ENCODE results near the gene PTPA.

The PTPA gene

GRCh38 chr9:129110740-129111527 is at the start of gene PTPA, which contains the start of gene CRAT:
Gene PTPA (plus strand): TSS chr9:129111415. CDS start chr9:129111601, 186 bp downstream.
Gene CRAT (minus strand): TSS chr9:129110793. CDS start chr9:129110509, 284 bp downstream.
- peak within 1 kb of the TSS; percentile 88 for H3K27ac ChIP-seq (ENCODE audit: low read depth, low read length)
- peaks cover 29% of the 10 kb centered on the region in 2 donors for H3K4me1 ChIP-seq (ENCODE audit: control insufficient read depth in 1 of 2, insufficient read depth in 2 of 2, low read length in 2 of 2)

GRCh38 chr9:129063061-129063460 is 48.2 kb upstream of the PTPA start:
- no peak overlapping the region for H3K27ac ChIP-seq (ENCODE audit: low read depth, low read length)
- no peak overlapping the region for H3K9ac ChIP-seq (ENCODE audit: low read depth in 1 of 2, low read length in 2 of 2)
- peaks cover 35 to 67% of the 10 kb centered on the region in 2 donors for H3K36me3 ChIP-seq (ENCODE audit: control insufficient read depth in 1 of 2, insufficient read depth in 2 of 2, low read length in 2 of 2)
- H3K9me3 ChIP-seq (ENCODE audit: control insufficient read depth in 1 of 2, low read length in 2 of 2): no peaks in the 10 kb centered on the region
- H3K4me3 ChIP-seq (ENCODE audit: low read depth in 1 of 2, low read length in 2 of 2): no peak overlapping the region
- H3K27me3 ChIP-seq (ENCODE audit: control insufficient read depth in 1 of 2, insufficient read depth in 2 of 2, low read length in 2 of 2): no peaks in the 10 kb centered on the region
- peaks cover under 1 to 3% of the 10 kb centered on the region in 2 donors for H3K4me1 ChIP-seq (ENCODE audit: control insufficient read depth in 1 of 2, insufficient read depth in 2 of 2, low read length in 2 of 2)

More at GRCh38 chr9:129110740-129111527, at the start of gene PTPA, which contains the start of gene CRAT:
- Histone ChIP-seq H3K9me3 (ENCODE audit: control insufficient read depth in 1 of 2, low read length in 2 of 2) (no peaks in the 10 kb centered on the region), H3K36me3 (ENCODE audit: control insufficient read depth in 1 of 2, insufficient read depth in 2 of 2, low read length in 2 of 2) (peaks cover 0 to 16% of the 10 kb centered on the region in 2 donors), H3K9ac (ENCODE audit: low read depth in 1 of 2, low read length in 2 of 2) (peak within 1 kb of the TSS; percentile 76 to 81), H3K27me3 (ENCODE audit: control insufficient read depth in 1 of 2, insufficient read depth in 2 of 2, low read length in 2 of 2) (no peaks in the 10 kb centered on the region), H3K4me3 (ENCODE audit: low read depth in 1 of 2, low read length in 2 of 2) (peak within 1 kb of the TSS; percentile 82 to 88)

- H3K9ac ChIP-seq (ENCODE audit: low read depth in 1 of 2, low read length in 2 of 2): no peak overlapping the region
- H3K9me3 ChIP-seq (ENCODE audit: control insufficient read depth in 1 of 2, low read length in 2 of 2): no peaks in the 10 kb centered on the region
- H3K27me3 ChIP-seq (ENCODE audit: control insufficient read depth in 1 of 2, insufficient read depth in 2 of 2, low read length in 2 of 2): no peaks in the 10 kb centered on the region
- H3K4me3 ChIP-seq (ENCODE audit: low read depth in 1 of 2, low read length in 2 of 2): no peak overlapping the region
- H3K4me1 ChIP-seq (ENCODE audit: control insufficient read depth in 1 of 2, insufficient read depth in 2 of 2, low read length in 2 of 2): peaks cover 15 to 16% of the 10 kb centered on the region in 2 donors
- H3K36me3 ChIP-seq (ENCODE audit: control insufficient read depth in 1 of 2, insufficient read depth in 2 of 2, low read length in 2 of 2): peaks cover 43 to 65% of the 10 kb centered on the region in 2 donors
- no peak overlapping the region for H3K27ac ChIP-seq (ENCODE audit: low read depth, low read length)
These were observed 46.7 kb upstream of the PTPA start for GRCh38 chr9:129064499-129064908.

- peaks cover 39 to 42% of the 10 kb centered on the region in 2 donors for H3K4me1 ChIP-seq (ENCODE audit: control insufficient read depth in 1 of 2, insufficient read depth in 2 of 2, low read length in 2 of 2)
These were observed 43.1 kb upstream of the PTPA start for GRCh38 chr9:129068110-129068509.

GRCh38 chr9:129068990-129069861 is 42.0 kb upstream of the PTPA start:
- peak overlapping the region; percentile 51 to 63 for H3K9ac ChIP-seq (ENCODE audit: low read depth in 1 of 2, low read length in 2 of 2)

More at GRCh38 chr9:129068110-129068509, 43.1 kb upstream of the PTPA start:
- Histone ChIP-seq H3K27ac (ENCODE audit: low read depth, low read length) (no peak overlapping the region), H3K27me3 (ENCODE audit: control insufficient read depth in 1 of 2, insufficient read depth in 2 of 2, low read length in 2 of 2) (no peaks in the 10 kb centered on the region), H3K36me3 (ENCODE audit: control insufficient read depth in 1 of 2, insufficient read depth in 2 of 2, low read length in 2 of 2) (peaks cover 29 to 42% of the 10 kb centered on the region in 2 donors), H3K4me3 (ENCODE audit: low read depth in 1 of 2, low read length in 2 of 2) (no peak overlapping the region), H3K9me3 (ENCODE audit: control insufficient read depth in 1 of 2, low read length in 2 of 2) (no peaks in the 10 kb centered on the region), H3K9ac (ENCODE audit: low read depth in 1 of 2, low read length in 2 of 2) (no peak overlapping the region)

GRCh38 chr9:129069862-129070641 is 41.2 kb upstream of the PTPA start:
- peak overlapping the region in 1 of 2 donors; percentile 35 for H3K4me3 ChIP-seq (ENCODE audit: low read depth in 1 of 2, low read length in 2 of 2)
- H3K27me3 ChIP-seq (ENCODE audit: control insufficient read depth in 1 of 2, insufficient read depth in 2 of 2, low read length in 2 of 2): no peaks in the 10 kb centered on the region
- peak overlapping the region; percentile 71 for H3K27ac ChIP-seq (ENCODE audit: low read depth, low read length)
- peaks cover 29 to 31% of the 10 kb centered on the region in 2 donors for H3K36me3 ChIP-seq (ENCODE audit: control insufficient read depth in 1 of 2, insufficient read depth in 2 of 2, low read length in 2 of 2)
- peaks cover 39 to 42% of the 10 kb centered on the region in 2 donors for H3K4me1 ChIP-seq (ENCODE audit: control insufficient read depth in 1 of 2, insufficient read depth in 2 of 2, low read length in 2 of 2)
- no peaks in the 10 kb centered on the region for H3K9me3 ChIP-seq (ENCODE audit: control insufficient read depth in 1 of 2, low read length in 2 of 2)
- peak overlapping the region; percentile 51 to 63 for H3K9ac ChIP-seq (ENCODE audit: low read depth in 1 of 2, low read length in 2 of 2)

More at GRCh38 chr9:129068990-129069861, 42.0 kb upstream of the PTPA start:
- Histone ChIP-seq H3K9me3 (ENCODE audit: control insufficient read depth in 1 of 2, low read length in 2 of 2) (no peaks in the 10 kb centered on the region), H3K27me3 (ENCODE audit: control insufficient read depth in 1 of 2, insufficient read depth in 2 of 2, low read length in 2 of 2) (no peaks in the 10 kb centered on the region), H3K27ac (ENCODE audit: low read depth, low read length) (peak overlapping the region; percentile 79), H3K4me3 (ENCODE audit: low read depth in 1 of 2, low read length in 2 of 2) (peak overlapping the region; percentile 23 to 35), H3K4me1 (ENCODE audit: control insufficient read depth in 1 of 2, insufficient read depth in 2 of 2, low read length in 2 of 2) (peaks cover 39 to 42% of the 10 kb centered on the region in 2 donors), H3K36me3 (ENCODE audit: control insufficient read depth in 1 of 2, insufficient read depth in 2 of 2, low read length in 2 of 2) (peaks cover 29 to 36% of the 10 kb centered on the region in 2 donors)

- peaks cover 23 to 26% of the 10 kb centered on the region in 2 donors for H3K36me3 ChIP-seq (ENCODE audit: control insufficient read depth in 1 of 2, insufficient read depth in 2 of 2, low read length in 2 of 2)
- peaks cover 45 to 46% of the 10 kb centered on the region in 2 donors for H3K4me1 ChIP-seq (ENCODE audit: control insufficient read depth in 1 of 2, insufficient read depth in 2 of 2, low read length in 2 of 2)
- H3K9me3 ChIP-seq (ENCODE audit: control insufficient read depth in 1 of 2, low read length in 2 of 2): no peaks in the 10 kb centered on the region
- H3K27ac ChIP-seq (ENCODE audit: low read depth, low read length): no peak overlapping the region
- H3K4me3 ChIP-seq (ENCODE audit: low read depth in 1 of 2, low read length in 2 of 2): no peak overlapping the region
- H3K27me3 ChIP-seq (ENCODE audit: control insufficient read depth in 1 of 2, insufficient read depth in 2 of 2, low read length in 2 of 2): no peaks in the 10 kb centered on the region
- no peak overlapping the region for H3K9ac ChIP-seq (ENCODE audit: low read depth in 1 of 2, low read length in 2 of 2)
These were observed 40.3 kb upstream of the PTPA start for GRCh38 chr9:129070696-129071525.

- Histone ChIP-seq H3K9ac (ENCODE audit: low read depth in 1 of 2, low read length in 2 of 2) (no peak overlapping the region), H3K36me3 (ENCODE audit: control insufficient read depth in 1 of 2, insufficient read depth in 2 of 2, low read length in 2 of 2) (peaks cover 22 to 23% of the 10 kb centered on the region in 2 donors), H3K4me1 (ENCODE audit: control insufficient read depth in 1 of 2, insufficient read depth in 2 of 2, low read length in 2 of 2) (peaks cover 51 to 52% of the 10 kb centered on the region in 2 donors), H3K9me3 (ENCODE audit: control insufficient read depth in 1 of 2, low read length in 2 of 2) (no peaks in the 10 kb centered on the region), H3K27me3 (ENCODE audit: control insufficient read depth in 1 of 2, insufficient read depth in 2 of 2, low read length in 2 of 2) (no peaks in the 10 kb centered on the region), H3K4me3 (ENCODE audit: low read depth in 1 of 2, low read length in 2 of 2) (no peak overlapping the region), H3K27ac (ENCODE audit: low read depth, low read length) (no peak overlapping the region)
These were observed 39.6 kb upstream of the PTPA start for GRCh38 chr9:129071526-129072126.

All from duodenal mucosa (tissue), 2 donors.